Posterior cingulate gyrus (tissue), 11 donors: ENCODE measurements around the gene CPA1.
"Not testable (repeated sequence)": the region's sequence is repeated elsewhere in the genome, so short reads cannot be mapped to it uniquely, and the experiment has no call there.

Experiments used
- DNase-seq, 10 donors: peaks; one replicate each; pipeline versions ENCODE4 v3.0.0 to v3.0.0-alpha.2; 2020 to 2021; ENCODE audit warnings: mixed read lengths in 3 of 10
- intact Hi-C: fragments of 100-400 bp; cut with DNase I; formaldehyde crosslinking; loops from one replicate; pipeline ENCODE4 v1.15.1; 2023

CPA1 gene

DNA sequence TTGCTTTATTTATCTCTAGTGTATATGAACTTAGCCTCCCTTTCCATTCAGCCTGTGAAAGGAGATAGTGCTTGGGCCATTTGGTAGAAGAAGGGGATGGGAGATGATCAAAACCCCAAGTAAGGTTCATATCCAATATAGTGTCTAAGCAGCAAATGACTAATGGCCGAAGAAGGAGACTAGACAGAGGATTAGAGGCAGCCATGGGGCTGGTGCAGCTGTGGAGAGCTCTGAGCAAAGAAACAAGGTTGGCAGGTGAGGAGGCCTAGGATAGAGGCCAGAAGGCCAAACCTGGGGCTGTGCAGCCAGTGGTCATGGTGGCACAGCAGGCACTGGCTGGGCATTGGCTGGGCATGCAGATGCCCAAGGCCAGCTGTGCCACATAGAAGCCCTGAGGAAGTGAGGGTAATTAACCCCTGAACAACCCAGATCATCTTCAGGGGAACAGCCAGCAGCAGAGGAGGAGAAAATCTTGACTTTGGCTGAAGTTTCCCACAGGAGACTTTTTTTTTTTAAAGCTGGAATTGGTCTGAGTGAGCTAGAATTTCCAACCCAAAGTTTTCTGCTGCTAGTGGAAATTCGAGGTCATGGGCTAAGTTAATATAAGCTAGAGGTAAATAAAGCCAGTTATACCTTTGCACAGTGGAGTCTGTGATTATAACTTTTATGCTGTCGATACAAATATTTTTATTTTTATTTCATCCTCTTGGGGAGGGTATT is 10.3 kb upstream of the CPA1 start:
- intact Hi-C loops = no loop called here
- peak in 2 of 10 donors; percentile 20 to 31 for DNase-seq

DNA sequence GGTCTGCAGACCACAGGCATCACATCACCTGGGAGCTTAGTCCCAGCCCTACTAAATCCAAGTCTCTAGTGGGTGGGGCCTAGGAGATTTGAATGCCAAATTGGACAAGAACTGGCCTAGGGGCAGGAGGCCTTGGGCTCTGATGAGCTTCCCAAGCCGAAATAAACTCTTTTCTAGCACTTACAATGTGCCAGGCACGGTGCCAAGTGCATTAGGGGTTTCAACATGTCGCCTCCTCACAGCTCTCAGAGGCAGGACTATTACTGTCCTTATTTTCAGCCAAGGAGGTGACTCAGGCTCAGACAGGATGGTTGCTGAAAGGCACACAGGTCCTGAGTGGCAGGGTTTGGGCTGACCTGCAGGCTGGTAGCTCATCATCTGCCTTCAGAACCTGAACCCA is 9.2 kb upstream of the CPA1 start:
- intact Hi-C loops = no loop called here
- peak in 2 of 10 donors; percentile 12 to 66 for DNase-seq

DNA sequence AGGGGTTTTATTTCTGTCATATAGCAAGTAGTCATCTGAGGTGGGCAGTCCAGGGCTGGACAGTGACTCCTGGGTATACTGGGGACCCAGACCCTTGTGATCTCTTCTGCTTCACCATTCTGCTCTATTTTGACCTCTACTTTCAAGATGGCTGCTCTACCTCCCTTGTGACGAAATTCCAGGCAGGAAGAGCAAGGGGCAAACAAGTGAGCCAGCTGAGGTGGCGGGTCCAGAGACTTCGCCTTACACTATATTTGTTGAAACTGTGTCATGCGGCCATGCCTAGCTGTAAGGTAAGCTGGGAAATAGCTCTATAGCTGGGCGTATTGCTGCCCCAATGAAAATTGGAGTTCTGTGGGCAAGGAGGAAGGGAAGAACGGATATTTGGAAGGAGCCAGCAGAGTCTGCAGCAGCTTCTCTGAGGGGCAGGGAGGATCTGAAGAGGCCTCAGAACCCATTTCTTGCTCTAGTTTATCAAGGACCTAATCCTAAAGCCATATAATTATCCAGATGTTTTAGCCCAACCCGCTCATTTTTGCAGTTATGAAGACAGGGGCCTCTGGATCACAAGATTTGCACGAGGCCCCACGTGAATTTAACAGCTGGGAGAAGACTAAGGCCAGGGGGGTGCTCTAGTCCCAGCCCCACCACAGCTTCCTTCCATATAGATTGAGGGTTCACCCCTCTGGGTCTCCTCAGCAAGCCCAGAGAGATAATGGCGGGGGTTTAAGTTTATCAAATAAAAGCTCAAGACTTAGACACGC is 7.7 kb upstream of the CPA1 start:
- intact Hi-C loops = no loop called here
- no peak for DNase-seq

DNA sequence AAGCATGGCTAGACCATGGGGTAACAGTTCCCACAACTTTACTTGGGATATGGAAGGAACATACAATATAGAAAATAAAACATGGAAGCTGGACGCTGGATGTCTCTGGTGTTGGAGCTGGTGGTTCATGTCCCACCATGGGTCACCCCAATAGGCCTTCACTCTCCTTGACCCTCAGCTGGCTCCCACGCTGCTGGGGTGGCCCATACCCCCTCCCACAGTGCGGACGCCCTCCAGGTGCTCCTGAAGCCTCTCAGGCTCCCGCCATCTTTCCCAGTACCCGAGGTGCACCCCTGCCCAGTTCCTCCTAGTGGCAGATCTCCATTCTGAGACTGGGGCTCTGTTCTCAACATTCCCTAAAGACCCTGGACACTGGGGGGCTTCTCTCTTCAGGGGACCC is 5.8 kb upstream of the CPA1 start:
- DNase-seq = peak in 1 of 10 donors; percentile 27
- intact Hi-C loops = no loop called here

DNA sequence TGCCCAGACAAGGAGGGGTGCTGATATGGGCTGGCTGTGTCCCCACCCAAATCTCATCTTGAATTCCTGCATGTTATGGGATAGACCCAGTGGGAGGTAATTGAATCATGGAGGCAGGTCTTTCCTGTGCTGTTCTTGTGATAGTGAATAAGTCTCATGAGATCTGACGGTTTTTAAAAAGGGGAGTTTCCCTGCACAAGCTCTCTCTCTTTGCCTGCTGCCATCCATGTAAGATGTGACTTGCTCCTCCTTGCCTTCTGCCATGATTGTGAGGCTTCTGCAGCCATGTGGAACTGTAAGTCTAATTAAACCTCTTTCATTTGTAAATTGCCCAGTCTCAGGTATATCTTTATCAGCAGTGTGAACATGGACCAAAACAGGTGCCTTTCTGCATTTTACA is 3.8 kb upstream of the CPA1 start:
- intact Hi-C loops, DNase-seq: not testable (repeated sequence)

DNA sequence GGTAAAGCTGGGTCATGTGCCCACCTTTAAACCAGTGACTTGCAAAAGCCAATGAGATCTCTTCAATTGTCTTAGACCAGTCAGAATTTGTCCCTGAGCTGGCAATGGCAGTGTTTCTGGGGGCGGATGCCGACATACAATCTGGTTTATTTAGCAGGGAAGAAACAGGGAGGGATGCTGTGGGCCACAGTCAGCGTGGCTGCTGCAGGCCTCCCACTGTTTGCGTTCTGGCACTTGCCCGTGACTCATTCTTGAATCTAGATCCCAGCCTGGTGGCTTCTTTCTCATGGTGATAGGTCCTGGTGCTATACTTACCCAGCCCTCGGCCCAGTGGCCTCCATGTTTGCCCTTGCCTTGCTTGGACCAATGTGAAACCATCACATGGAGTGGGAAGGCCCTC is 3.1 kb upstream of the CPA1 start:
- DNase-seq = peak in 1 of 10 donors; percentile 85
- intact Hi-C loops = no loop called here

DNA sequence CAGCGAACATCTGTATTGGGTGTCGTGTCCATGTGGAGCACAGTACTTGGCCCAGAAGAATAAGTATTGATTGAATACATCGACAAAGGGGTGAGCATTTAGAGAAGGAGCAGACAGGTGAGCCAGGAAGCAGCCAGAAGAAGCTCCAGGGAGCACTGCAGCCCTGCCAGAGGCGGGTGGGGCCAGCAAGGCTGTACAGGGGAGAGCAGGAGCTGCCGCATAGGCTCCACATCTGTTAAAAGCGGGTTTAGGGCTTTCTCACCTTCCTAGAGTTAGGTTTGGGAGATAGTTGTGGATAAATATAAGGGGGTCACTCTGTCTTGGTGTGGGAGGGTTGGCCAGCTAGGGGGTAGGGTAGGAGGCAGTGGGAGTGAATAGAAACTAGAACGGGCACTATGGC is 1.3 kb upstream of the CPA1 start:
- no peak for DNase-seq
- intact Hi-C loops = no loop called here

DNA sequence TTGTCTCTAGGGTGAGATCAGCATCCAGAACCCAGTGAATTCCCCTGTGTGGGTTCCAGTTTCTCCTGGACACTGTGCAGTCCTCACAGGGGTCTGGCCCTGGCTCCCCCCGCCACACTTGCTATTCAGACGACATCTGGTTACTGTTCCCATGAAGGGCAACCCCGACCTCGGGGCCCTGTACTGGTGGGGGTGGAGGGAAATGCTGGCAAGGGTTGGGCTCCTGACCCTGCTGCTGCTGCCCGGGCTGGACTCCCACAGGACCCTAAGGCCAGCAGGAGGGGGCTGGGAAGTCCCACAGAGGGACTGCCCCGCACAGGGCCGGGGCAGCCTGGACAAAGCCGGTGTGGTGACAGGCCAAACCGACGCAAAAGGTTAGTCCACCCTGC is 768 bp upstream of the CPA1 start:
- intact Hi-C loops = no loop called here
- no peak for DNase-seq

DNA sequence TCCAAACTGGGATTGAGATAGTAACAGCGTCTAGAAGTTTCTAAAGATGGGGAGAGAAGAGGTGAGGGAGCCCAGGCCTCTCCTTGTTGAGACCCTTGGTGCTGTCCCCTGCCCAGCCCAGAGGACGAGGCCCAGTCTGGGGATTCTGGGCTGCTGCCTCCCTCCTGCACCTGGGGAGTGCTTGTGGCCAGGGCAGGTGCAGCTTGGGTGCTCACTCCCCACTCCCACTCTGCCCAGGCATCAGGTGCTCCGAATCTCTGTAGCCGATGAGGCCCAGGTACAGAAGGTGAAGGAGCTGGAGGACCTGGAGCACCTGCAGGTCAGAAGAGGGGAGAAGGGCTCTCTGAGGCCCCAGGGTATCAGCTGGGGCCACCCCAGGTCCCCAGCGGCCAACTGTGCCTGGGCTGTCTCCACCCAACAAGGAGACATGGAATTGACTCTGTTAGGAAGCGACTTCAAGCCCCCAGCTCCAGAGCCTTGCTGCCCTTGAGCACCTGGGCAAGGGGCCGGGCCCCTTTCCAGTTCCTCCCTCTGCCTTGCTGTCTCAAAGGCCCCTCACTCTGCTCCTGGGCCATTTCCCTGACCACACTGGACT is 664 bp downstream of the CPA1 start:
- intact Hi-C loops = no loop called here
- DNase-seq = no peak

DNA sequence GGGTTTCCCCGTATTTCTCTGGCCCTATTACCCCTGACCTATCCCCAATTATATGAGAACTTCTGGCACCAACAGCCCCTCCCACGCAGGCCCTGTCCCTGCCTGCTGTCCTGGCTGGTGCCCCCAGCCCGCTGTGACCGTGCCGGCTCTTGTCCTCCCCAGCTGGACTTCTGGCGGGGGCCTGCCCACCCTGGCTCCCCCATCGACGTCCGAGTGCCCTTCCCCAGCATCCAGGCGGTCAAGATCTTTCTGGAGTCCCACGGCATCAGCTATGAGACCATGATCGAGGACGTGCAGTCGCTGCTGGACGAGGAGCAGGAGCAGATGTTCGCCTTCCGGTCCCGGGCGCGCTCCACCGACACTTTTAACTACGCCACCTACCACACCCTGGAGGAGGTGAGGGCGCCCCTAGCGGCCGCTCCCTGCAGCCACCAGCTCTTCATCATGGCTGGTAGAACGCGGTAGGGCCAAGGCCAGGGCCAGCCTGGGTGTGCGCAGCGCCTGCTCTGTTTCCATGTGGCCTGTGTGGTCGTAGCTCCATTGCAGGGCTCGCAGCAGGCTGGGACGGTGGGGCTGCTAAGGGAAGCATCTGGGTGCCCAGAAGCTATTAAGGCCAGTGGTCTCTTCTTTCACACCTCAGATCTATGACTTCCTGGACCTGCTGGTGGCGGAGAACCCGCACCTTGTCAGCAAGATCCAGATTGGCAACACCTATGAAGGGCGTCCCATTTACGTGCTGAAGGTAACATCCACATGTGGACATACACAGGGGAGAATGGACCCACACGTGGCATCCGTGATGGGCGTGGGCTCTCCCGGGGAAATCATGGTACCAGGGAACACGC is 1.4 kb downstream of the CPA1 start:
- intact Hi-C loops = no loop called here
- no peak for DNase-seq

DNA sequence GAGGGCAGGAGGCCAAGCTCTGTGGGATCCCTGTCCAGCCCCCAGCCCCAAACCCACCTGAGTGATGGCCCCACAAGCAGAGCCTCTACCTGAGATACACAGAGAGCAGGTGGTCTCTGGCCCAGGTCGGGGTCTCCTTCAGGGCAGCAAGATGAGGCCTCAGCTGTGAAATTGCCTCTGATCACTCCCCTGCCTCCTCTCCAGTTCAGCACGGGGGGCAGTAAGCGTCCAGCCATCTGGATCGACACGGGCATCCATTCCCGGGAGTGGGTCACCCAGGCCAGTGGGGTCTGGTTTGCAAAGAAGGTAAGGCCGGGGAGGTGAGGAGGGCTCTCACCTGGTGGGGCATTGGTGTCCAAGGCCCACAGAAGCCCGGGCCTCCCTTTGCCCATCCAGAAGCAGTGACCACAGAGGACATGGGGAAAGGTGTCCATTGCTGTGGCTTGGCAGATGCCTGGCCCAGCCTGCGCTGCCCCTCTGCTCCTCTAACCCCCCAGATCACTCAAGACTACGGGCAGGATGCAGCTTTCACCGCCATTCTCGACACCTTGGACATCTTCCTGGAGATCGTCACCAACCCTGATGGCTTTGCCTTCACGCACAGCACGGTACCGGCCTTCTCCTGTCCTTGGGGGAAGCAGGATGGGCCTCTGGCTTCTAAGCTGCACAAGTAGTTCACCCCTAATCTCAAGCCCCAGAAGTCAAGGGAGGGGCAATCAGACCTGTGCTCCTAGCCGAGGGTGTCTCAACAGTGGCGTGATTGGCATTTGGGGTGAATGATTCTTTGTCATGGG is 3.1 kb downstream of the CPA1 start:
- intact Hi-C loops = no loop called here
- no peak for DNase-seq

DNA sequence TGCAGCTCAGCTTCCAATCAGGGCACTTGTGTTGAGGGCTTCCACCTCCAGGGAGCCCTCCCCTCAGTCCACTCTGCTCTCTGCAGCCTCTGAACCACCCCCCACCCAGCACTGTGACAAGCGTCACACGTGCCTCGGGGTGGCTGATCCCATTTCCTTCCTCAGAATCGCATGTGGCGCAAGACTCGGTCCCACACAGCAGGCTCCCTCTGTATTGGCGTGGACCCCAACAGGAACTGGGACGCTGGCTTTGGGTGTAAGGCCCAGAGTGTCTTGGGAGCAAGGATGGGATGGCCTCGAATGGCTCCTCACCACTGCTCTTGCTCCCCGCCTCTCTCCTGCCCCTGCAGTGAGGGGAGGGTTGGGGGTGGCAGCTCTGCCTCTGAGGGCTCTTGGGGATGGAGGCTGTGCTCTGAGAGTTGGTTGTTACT is 4.1 kb downstream of the CPA1 start:
- intact Hi-C loops = no loop called here
- no peak for DNase-seq

DNA sequence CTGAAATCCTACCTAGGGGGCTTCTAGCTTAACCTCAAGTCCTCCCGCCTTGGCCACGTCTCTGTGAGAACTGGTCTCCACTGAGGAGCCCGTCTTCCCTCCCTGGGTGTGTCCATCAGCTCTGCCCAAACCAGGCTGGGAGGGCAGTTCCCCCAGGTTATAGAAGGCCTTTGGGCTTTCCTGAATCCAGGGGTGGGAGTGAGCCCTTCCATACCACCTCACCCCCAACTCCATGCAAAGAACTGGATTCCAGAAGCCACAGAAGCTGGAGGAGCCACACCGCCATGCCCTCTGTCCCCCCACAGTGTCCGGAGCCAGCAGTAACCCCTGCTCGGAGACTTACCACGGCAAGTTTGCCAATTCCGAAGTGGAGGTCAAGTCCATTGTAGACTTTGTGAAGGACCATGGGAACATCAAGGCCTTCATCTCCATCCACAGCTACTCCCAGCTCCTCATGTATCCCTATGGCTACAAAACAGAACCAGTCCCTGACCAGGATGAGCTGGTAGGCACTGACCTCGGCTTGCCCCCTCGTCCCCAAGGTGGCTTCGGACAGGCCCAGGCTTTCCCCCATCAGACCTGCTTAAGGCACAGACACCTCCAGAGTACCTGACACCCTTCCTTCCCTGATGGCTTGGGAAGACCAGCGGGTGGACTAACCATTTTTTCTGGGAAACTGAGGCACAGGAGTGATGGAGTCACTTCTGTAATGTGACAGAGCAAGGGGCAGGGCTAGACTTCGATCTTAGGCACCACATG is 4.7 kb downstream of the CPA1 start:
- peak in 1 of 10 donors; percentile 64 for DNase-seq
- intact Hi-C loops = no loop called here

DNA sequence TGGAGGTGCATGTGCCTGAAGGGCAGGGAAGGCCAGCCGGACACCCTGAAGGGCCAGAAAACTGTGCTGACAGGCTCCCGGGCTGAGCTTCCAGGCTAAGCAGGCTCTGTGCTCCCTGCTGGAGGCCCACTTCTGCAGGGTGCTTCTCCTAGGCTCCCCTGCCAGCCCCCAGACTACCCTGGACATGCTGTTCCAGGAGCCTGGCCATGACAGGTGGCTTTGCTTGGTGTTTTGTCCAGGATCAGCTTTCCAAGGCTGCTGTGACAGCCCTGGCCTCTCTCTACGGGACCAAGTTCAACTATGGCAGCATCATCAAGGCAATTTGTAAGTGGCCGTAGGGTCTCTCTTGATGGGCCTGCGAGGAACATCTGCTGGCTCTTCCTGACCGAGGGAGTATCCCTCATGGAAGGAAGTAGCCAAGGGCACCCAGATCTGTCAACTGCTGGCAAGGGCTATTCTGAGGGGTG is 5.3 kb downstream of the CPA1 start:
- intact Hi-C loops = no loop called here
- no peak for DNase-seq

DNA sequence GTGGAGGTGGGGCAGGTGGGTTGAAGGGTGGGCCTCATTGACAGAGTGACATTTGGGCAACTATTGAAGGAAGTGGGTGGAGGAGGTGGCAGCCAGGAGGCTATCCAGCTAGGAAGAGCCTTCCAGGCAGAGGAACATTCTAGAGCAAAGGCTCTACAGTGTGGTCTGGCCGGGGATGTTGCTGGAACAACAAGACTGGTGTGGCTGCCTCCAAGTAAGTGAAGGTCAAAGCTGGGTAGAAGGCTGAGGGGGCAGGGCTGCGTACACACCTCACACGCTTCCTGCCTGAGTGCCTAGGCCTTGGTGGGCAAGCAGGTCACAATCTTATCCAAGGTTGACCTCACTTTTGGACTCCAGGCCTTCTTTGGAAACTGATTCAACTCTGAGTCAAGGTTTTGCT is 6.6 kb downstream of the CPA1 start:
- no peak for DNase-seq
- intact Hi-C loops = no loop called here

DNA sequence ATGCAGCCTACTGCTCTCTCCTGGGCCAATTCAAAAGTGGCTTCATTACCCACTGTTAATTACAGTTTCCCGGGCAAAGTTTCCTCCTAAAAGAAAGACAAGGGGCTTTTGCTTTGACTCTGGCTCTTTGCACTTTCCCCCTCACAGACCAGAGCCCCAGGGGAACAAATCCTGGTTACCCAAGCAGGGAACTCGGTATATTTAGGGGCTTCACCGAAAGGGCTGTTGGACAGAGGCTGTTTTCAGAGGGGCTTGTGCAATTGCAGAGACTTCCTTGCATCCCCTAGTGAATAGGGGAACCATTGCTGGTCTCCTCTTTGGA is 7.0 kb downstream of the CPA1 start:
- intact Hi-C loops = no loop called here
- no peak for DNase-seq

DNA sequence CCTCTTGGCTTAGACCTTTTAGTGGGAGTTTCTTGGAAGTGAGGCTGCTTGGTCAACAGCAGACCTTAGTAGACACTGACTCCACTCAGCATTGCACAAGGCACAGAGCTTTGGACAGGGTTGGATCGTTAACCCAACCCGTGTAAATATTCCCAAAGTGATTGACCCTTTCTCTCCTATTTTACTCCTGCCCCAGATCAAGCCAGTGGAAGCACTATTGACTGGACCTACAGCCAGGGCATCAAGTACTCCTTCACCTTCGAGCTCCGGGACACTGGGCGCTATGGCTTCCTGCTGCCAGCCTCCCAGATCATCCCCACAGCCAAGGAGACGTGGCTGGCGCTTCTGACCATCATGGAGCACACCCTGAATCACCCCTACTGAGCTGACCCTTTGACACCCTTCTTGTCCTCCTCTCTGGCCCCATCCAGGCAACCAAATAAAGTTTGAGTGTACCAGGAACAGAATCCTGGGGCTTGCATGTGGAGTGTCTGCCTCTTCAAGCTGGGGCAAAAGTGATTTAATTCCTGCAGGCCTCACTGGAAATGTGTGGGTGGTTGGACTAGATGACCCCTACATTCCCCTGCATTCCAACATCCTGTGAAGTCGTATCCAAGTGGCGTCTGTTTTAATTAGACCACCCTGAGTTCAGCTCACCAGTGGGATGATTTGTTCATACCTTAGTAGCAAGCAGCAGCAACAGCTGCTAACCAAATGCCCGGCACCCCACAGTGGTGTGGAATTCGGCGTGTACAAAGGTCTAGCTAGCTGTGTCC is 7.5 kb downstream of the CPA1 start:
- intact Hi-C loops = no loop called here
- no peak for DNase-seq

DNA sequence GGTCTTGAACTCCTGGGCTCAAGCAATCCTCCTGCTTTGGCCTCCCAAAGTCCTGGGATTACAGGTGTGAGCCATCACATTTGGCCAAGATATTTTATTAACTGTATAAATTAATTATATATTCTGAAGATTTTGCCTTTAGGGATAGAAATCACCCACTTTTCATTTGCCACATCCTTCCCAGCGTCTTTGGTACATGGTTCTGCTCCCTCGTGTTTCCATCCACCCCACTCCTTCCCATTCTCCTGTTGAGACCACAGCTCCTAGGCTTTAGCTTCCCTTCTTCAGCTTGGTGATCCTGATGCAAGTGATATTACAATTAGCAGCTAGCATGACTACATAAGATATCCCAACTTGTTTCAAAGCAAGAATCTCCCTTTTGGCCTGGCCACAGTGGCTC is 8.4 kb downstream of the CPA1 start:
- intact Hi-C loops = no loop called here

DNA sequence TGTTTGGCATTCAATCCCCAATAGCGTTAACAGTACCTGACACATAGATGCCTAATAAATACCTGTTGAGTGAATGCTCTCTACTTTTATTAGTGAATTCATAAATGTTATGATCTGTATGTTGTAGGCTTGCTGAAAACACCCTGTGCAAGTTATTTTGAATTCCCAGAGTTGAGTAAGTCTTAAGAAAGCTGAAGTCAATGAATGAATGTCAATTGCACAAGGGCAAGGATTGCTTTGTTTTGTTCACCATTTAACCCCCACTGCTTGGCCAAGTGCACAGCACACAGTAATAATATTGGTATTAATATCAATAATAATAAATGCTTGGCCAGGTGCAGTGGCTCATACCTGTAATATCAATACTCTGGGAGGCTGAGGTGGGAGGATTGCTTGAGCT is 10.2 kb downstream of the CPA1 start:
- no peak for DNase-seq

More for the DNA sequence above, 8.4 kb downstream of the CPA1 start:
- no peak for DNase-seq

More for the DNA sequence above, 10.2 kb downstream of the CPA1 start:
- intact Hi-C loops = no loop called here
